Fibroblast of upper back skin (primary cell): ENCODE results near the gene TAF11L14.

Source experiments
- DNase-seq: peaks from one replicate; pipeline ENCODE4 v3.0.0-alpha.2; 2013

The TAF11L14 gene

GRCh38 chr5:17680737-17681136 lies 46.5 kb downstream of the TAF11L14 start:
- no peak for DNase-seq
